Measurements from ENCODE around the gene GRAMD1B. TPM values are rescaled to one million over a fixed set of nuclear protein-coding genes. Genes with fewer than 3 reads are reported as not detected.
A peak's percentile ranks its signal among the peaks of the same experiment; 100 is the strongest.
"Not testable (repeated sequence)": the region's sequence is repeated elsewhere in the genome, so short reads cannot be mapped to it uniquely, and the experiment has no call there.

GRAMD1B gene
- polyA plus RNA-seq, 10 donors = 3.9 to 9.8 (median 8.4) TPM

DNA sequence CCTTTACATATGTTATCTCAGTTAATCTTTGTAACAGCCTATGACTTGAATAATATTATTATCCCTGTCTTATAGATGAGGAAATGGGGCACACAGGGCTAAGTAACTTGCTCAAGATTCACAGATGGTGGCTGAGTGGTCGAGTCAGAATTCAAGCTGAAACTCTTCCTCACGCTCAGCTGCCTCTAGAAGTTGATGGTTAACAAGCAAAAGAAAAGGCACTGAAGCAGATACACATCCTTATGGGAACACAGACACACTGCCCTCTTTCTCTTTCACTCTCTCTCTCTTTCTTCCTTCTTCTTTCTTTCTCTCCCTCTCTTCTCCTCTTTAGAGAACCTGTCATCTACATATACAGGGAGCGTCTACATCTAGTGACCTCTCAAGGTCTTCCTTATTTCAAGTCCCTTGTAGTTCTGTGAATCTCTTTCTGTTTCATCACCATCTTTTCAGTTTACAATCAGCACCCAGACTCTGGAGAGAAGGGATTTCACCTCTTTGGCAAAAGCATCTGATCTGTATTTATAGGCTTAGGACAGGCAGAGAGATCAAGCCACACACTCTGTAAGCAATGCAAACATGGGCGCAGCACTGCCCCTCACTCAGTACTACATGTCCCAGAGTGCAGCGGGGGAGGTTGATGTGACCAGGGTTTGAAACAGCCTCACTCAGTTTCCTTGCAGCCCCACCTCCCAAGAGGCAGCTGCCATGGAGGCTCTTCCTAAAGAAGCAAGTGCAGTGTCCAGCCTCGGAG, 75.7 kb downstream of the GRAMD1B start:
- peak in 1 of 3 donors; percentile 20 for DNase-seq

DNA sequence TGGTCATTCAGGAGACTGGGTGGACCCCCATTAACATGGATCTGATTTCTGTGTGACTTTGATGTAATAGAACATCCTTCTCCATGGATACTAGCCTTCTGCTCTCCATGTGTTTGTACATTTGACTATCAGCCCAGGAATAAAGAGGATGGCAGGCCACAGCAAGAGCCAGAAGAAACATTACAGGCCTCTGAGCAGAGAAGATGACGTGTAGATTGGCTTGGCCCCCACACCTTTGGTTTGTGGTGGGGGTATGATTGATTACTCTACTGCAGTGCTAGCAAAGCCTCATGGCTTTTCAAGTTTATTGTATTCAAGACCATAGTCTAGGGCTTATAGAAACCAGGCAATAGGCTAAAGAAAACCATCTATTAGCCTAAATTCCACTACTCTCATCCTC, 77.0 kb downstream of the GRAMD1B start:
- no peak for DNase-seq

DNA sequence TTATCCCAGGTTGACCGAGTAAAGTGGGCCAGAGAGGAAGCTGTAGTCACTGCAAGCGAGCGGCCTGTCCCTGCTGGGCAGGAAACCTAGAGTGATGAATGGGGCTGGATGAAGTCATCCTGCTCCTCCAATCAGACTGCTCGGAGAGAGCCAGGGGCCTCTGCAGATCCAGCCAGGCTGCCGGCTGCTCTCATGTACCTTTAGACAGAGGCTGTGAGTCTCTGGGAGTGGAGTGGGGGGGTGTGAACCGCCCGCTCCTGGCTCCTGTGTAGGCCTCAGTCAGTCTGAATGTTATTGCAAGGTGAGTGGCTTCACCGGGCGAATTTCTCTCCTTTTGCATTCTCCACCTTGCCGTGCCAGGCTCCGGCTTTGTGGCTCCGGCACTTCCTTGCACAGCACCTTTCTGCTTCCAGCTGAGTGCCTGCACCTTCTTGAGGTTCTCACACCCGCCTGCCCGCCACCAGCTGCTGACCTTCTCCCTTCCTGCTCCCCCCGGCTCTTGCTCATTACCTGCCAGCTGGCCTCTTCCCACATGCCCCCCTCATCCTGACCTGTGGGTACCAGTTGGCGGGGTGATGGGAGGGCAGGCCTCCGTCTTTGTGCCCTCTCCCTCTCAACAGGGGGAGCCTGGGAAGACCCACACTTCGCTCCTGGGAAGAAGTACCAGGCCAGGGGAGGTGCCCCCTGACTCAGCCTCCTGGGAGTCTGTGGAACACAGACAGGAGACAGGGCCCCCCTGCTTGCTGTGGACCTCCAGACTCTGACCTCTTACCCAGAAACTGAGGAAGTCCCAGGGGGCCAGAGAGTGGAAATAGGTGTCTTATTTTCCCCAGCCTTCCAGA, 79.9 kb downstream of the GRAMD1B start:
- DNase-seq = peak; percentile 46 to 52 (median 48)

DNA sequence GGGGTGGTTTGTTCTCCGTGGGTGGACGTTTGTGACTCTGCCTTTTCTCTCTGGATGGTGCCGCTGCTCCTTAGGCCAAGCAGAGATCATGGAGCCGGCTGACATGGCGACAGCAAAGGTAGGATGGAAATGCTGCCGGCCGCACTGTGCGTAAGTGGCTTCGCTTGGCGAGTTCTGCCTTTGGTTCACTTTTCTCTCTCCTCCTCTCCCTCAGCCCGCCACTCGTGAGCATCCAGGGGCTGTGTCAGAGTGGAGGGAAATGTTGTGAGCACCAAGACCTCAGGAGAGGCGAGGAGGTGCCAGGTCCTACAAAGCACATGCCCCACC, 80.5 kb downstream of the GRAMD1B start:
- DNase-seq = no peak

DNA sequence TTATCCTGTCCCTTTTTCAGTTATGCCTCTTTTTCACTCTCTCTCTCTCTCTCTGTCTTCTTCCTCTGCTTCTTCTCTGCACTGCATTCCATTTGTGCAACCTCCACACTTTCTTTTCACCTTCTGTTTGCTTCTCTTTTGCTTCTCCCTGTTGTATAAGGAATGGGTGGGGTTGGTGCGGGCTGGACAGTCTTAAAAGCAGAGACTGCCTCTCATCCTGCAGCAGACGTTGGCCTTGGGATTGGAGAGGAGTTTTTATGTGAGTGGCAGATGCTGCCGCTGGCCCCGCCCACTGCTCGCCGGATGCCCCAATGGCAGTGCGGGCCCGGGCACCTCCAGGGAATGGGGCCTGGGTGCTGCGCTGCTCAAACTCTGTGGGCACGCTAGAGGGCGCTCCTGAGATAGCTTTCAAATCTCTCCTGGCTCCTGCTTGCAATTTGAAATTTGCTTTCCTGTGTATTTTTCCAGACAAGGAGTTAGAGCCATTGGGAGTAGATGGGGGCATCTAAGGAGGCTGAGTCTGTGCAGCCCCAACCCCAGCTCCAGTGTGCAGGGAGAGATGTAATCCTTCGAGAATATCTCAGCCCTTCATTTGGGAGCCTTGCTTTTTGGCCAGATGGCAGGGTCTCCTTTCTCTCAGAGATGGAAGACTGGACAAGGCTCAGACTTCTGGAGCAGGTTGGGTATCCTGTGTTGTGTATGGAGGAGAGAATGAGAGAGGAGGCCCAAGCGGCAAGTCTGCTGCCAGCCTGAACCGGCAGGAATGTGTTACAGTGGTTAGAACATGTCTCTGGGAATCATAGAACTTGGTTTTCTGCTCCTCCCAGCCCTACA, 81.2 kb downstream of the GRAMD1B start:
- DNase-seq = peak; percentile 72 to 88 (median 81)

DNA sequence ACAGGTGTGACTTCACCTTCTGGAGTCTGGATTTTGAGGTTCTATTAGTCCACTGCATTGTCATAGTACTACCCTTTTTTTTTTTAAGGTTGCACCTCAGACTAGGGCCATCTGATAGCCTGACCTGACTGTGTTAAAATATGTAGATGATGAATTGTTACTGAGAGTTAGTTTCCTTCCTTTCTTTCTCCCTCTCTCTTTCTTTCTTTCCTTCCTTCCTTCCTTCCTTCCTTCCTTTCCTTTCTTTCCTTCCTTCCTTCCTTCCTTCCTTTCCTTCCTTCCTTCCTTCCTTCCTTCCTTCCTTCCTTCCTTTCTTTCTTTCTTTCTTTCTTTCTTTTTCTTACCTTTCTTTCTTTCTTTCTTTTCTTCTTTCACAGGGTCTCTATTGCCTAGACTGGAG, 83.2 kb downstream of the GRAMD1B start:
- DNase-seq = not testable (repeated sequence)

DNA sequence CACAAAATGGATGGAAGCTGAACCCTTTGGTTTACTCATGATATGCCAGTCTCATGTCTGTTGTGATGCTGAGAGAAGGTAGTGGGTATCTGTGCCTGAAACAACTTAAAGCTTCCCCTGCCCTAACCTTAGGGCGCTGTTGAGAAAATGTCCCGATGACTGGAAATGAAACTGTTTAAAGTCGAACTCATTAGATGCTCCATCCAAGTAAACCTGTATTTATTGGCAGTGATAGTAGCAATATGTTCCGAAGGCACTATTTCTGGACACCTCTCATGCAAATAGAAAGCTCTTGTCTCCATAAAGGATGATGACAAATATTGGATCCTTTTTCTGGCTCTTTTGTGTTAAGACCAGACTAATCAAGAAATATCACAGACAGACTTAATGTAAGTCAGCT, 86.2 kb downstream of the GRAMD1B start:
- DNase-seq = no peak

DNA sequence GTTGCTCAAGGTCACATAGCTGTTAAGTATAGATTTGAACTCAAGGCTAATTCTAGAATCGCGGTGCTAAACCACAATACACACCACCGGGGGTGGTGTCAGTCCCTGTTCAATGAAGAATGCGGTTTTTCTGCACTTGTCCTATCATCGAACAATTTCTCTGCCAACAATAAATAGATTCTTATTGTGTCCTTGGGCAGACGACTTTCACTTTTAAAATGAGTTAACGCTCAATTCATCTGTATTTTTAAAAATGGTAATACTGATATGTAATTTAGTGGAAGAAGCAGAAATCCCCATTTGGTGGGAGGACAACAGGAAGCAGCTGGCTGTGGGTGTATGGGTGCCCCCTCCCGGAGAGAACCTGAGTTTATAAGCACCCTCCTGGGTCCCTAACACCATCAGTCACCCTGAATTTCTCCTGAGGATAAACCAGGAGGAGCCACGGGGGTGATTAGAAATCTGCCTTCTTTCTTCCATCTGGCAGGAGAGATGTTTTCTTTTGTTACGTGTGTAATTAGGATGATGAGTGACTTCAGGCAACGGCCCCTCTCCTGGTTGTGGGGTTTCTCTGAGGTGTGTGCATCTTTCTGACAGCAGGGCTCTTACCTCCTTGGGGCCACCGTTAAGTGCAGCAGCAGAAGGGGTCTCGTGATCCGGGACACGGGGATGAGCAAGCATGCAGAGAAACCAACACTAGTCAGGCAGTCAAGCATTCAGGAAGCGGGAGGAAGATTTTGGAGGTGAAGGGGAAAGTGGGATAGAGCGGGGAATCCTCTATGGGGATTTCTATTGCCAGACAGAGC, 87.7 kb downstream of the GRAMD1B start:
- DNase-seq = no peak

DNA sequence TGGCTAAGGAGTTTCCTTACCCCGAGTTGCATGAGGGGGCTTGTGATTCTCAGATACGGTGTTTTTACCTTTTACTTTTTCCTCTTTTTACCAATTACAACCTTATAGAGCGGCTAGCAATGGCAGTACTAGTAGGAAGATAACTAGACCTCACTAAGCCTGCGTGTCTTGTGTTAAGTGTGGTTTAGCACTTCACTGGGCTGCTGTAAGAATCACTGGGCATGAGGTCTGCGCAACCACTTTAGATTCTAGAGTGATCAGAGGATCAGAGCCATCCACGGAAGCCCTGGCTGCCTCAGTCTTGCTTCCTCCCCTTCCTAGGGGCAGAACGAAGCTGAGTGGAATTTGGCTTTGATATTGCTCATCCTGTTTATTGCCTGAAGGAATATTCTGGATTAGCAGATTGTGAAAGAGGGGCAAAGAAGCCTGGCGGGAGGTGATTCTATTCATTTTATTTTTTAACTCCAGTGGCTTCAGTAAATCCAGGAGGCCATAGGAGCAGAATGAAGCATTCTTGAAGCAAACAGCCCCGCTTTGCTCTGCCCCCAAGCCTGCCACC, 88.5 kb downstream of the GRAMD1B start:
- DNase-seq = no peak

DNA sequence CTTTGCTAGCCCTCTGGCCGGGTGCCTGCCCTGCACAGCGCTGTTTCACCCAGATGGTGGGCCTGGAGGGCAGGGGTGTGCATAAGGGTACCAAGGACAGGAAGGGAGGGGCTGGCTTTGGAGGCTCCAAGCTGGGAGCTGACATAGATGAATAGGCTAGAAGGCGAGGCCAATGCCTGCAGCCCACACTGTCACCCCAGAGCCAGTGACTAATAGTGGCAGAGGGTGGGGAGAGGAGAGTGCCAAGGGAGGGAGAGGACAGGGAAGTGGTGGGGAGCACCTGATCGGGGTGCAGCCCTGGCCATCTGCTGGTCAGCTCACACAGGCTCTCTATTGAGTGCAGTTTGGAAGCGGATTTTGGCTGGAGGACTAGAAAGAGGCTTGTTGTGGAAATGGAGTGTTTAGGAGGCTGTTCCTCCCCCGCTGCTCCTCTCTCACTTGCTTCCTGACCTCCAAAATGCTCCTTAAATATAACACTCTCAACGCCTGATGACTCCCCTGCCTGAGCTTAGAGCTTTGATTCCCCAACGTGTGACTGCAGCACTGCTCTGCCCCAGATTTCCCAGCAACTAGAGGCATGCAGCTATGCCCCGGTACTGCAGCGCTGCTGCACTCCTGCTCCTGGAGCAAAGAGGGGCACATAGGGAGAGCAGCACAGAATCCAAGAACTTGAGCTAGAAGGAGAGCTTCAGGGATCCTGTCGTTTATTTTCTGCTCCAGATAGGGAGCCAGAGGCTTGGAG, 89.2 kb downstream of the GRAMD1B start:
- DNase-seq = no peak

DNA sequence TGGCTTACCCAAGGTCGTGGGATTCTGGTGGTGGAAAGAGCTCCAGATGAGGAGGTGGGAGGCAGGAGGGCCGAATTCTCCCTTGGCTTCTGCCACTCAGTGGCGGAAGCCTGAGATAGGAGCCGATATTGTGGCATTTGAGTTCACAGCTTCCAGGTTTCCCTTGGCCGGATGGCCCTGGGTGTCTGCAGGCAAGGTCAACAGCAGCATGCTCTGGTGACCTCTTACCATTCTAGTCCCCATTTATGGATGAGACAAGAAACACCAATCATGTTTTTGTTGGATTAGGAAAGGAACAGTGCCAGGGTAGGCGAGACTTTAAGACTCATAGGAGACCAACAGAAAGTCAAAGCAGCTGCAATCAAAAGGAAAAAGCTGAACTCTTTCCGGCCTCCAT, 89.7 kb downstream of the GRAMD1B start:
- no peak for DNase-seq

DNA sequence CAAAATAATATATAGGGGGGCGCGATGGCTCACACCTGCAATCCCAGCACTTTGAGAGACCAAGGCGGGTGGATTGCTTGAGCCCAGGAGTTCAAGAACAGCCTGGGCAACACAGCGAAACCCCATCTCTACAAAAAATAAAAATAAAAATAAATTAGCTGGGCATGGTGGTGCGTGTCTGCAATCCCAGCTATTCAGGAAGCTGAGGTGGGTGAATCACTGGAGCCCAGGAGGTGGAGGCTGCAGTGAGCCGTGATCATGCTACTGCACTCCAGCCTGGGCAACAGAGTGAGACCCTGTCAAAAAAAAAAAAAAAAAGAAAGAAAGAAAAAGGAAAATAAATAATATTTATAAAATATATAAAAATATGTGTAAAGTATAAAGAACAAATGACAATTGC, 90.4 kb downstream of the GRAMD1B start:
- not testable (repeated sequence) for DNase-seq

DNA sequence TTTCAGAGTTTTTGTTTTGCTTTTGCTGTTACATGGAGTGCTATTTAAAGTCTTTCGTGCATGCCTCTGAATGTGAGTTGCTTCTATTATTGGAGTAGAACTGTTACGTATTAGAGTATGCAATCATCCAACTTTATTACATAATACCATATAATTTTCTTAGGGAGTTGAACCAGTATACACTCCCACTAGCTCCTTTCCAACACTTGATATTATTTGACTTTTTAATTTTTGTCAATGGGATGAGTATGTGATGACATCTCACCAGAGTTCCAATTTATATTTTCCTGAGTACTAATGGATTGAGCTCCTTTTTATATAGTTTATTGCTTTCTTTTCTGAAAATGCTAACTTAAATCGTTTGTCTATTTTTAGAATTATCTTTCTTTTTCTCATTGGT, 90.9 kb downstream of the GRAMD1B start:
- no peak for DNase-seq

DNA sequence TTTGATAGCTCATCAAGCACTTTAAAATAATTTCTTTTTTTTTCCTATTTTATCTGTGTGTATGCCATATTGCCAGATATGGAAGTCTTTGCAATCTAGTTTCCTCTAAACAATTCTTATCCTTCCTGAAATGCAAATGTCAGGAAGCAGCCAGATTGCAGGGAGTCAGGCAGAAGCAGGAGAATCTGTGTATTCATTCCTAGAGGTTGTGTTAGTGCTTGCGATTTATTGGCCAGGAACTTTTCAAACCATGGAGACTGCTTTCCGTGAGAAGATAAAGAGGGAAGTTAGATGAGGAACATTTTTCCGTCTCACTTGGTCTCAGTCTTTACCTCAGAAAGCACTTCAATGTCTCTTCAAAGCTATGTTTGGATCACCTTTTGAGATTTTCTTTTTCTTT, 91.9 kb downstream of the GRAMD1B start:
- DNase-seq = no peak

DNA sequence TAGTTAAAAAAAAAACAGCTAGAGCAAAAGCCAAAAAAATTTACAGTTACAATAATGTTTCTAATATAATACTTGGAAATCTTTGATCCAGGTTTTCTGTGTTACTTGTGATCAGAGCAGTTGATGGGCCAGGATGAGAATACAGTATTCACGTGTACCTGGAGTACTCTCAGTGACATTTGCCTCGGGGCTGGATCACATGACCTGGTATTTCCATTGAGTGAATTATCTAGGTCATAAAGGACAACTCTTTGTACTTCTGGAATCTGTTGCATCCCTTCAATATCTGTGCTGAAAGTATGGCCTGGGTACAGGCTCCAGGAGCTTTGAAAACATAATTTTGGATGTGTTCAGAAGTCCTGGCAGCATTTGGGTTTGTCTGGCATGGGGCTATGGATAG, 93.5 kb downstream of the GRAMD1B start:
- no peak for DNase-seq

DNA sequence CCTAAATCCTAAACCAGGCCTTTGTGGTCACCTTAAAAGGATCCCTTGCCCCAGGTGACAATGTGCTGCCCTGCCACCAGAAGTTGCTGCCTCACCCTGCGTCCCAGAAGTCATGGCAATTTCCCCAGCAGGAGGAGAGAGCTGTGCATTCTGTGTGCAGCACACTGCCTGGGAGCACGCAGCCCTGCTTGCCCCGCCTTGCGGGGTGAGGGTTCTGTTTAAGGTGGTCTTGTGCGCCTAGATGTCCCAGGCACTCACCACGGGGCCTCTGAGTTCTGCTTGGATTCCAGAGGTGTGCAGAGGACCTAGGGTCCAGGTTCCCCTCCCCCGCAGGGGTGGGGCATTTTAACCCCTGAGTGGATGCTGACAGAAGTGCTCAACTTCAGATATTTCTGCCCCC, 95.0 kb downstream of the GRAMD1B start:
- DNase-seq = no peak

DNA sequence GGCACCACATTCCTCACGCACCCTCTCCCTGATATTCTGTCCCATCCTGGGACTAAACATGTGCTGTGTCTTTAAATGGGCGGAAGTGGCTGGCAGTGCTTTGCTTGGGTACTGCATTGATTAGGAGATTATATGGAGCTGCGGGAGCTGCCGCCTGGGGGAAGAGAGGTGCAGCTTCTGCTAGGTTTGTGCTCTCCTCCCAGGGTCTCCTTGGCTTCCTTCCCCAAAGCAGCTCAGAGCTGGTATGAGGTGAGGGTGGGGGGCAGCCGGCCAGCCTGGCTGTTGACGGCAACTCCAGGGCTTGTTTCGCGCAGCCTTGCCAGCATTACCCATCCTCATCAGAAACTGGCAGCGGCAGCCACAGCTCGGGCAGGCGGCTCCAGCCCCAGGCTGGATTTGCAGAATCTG, 95.4 kb downstream of the GRAMD1B start:
- no peak for DNase-seq

DNA sequence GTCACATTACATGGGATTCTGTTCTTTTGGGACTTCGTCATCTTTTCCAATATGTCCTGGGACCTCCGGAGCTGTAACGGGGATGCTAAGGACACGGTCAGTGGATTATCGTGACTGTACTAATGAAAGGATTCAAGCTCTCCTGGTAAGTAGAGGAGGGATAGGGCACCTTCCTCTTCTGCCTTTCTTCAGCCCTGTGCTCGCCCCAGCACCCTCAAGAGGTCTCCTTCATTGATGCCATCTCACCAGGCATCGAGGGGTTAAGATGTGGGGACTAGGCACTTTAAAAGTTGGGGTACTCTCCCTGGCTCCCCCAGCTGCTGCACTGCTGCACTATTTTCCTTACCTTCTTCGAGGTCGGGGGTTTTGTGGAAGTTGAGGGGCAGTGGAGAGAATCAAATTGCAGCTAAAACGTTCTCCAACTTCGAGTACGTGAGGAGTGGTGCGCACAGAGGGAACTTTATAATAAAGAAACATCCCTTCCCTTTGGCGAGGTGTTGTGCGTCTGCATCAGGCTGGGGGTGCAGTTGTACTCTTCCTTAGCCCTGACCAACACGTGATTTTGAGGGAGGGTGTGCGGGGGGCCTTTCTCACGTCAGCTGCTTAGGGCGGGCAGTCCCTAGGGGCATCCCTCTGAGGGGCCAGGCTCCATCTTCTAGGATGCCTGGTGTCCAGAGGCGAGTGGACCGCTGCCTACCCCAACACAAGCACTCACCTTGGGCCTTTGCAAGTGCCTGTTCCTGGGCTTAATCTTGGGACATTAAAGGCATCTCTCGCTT, 96.1 kb downstream of the GRAMD1B start:
- DNase-seq = no peak

DNA sequence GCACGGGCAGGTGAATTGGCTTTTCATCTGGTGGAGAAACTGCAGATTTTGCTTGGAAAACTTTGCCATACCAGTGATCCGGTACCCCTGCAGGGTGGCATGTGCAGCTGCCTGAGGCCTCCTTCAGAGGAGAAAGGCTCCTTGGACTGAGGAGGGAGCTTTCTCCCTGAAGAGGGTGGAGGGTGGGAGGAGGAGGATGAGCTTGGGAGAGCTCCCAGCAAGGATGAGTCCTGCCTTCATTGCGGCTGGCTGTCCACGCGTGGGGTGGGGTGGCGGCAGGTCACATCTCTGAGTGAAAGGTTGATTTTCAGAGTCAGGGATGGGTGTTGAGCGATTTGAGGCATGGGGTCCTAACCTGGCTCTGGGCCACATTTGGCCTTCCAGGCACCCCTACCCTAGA, 96.8 kb downstream of the GRAMD1B start:
- DNase-seq = no peak

DNA sequence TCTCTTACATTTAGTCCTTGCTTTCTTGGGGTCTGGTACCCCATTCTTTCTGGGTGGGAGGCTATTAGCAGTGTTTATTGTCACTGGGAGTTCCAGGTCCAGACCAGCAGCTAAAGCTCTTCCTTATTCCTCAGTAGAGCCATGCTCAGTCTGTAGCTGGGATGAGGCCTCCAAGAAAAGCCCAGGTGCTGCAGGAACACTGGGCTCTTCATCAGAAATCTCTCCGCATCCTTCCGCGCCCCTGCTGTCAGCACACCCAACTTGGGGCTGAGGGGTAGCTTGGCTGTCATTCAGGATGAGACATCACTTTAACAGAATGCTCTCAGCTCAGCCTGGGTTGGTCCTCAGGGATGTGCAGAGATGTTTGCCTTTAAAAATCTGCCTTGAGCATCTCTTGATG, 97.5 kb downstream of the GRAMD1B start:
- DNase-seq = no peak
